Activated CD8-positive, alpha-beta memory T cell treated with anti-CD3 and anti-CD28 coated beads for 4 hours (primary cell): ENCODE results near the gene CYP3A5.

ENCODE experiments used
- DNase-seq, 2 donors: peaks; one replicate each; pipeline ENCODE4 v3.0.0-alpha.2; 2020; ENCODE audit warnings: low read depth in 2 of 2

The CYP3A5 gene

GRCh38 chr7:99615989-99616358 lies 63.8 kb downstream of the CYP3A5 start:
- DNase-seq: no peak

DNA sequence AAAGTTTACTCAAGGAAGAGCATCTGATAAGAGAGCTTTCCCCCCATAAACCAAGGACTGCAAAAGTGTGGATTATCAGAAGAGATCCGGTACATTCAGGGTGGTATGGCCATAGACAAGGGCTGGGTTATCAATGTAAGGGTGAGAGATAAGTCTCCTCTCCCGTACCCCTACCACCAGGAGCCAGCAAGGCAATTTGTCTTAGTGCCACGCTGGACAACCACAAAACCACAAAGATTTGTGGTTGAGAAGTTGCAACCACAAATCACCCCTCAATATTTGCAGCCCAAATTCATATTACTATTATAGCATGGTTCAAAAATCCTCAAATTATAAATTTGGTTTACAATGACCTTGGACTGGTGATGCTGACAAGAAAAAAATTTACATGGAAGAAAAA lies 65.3 kb downstream of the CYP3A5 start:
- DNase-seq: no peak

DNA sequence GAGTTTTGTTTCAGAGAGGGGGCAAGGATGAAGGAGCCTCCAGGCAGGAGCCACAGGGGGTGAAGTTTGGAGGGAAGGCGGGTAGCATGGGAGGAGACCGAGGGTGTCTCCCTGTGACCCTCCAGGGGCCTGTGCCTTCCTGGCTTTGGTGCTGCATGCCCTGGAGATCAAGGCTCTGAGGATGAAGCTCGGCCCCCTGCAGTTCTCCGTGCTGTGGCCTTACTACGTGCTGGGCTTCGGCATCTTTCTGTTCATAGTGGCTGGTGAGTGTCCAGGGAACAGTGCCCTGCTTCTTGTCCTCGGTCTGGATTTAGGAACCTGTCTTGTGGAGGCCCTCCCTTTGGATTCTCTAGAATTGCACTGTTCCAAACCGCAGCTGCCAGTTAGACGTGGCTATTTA lies 72.2 kb downstream of the CYP3A5 start:
- DNase-seq: no peak

DNA sequence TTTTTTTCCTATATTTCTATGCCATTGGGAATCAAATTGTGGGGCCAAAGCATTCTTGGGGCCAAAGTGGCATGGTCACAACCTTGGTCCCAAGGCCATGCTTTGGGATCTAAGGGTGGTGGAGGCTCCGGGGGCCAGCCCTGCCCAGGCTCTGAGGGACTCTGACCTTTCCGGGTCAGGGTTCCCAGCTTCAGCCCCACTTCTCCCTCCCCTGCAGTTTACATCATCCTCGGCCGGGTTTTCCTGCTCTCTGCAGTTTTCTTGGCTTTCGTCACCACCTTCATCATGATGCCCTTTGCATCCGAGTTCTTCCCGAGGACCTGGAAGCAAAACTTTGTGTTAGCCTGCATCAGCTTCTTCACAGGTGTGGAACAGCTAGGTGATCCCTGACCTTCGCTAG lies 73.3 kb downstream of the CYP3A5 start:
- DNase-seq: no peak

- DNase-seq: no peak
Measured at GRCh38 chr7:99605527-99605926, 74.3 kb downstream of the CYP3A5 start.

DNA sequence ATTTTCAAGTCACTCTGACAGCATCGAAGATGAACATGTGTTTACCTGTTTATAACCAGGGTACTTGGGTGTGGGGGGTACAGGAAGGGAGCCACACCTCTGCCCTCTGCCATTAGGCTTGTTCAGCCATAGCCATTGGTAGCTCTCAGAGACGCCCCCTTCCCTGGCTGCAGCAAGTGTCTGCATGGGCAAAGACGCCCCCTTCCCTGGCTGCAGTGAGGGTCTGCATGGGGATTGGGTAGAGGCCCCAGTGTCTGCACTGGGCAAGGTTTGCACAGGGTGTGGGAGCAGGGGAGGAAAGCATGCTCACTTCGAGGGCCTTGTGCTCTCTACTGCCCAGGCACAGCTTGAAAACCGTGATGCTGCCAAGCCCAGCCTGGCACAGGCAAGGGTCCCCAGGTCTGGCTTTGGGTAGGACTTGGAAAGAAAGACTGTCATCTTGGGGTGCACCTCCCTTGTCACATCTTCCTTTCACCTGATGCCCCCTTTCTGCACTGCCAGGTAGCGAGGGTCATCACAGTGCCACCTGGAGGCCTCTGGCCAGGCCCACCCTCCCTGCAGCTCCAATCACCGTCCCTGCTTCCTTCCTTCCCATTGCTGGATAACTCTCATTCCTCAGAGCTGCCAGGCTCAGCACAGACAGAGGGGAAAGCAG lies 78.0 kb downstream of the CYP3A5 start:
- no peak for DNase-seq

DNA sequence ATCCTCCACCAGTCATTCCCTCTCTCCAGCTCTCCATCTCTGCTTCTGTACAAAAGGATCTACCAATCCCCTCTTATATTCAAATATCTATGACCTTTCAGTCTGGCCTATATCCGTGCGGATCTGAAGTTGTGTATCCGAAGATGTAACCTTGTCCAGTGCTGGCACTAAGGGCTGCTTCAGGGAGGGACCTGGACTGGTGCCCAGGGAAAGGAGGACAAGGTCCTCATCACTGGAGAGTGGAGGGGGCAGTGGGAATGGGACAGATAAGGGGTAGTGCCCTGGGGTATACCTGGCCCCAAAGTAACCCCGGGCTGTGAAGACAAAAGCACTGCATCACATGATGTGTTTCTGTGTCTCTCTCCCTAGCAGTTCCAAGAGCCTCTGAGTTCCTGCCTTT lies 80.0 kb downstream of the CYP3A5 start:
- no peak for DNase-seq
